HG03097 (cell line): ENCODE data around the gene OCEL1.

ENCODE experiments used
- ATAC-seq: cut with Tn5 transposase; IDR thresholded peaks from one replicate; pipeline ENCODE4 v1.9.1; 2021; ENCODE audit not compliant: unreplicated experiment, low FRiP score

OCEL1 gene

GRCh38 chr19:17209126-17210036 lies 16.6 kb upstream of the OCEL1 start:
- no peak for ATAC-seq

- no peak for ATAC-seq
Observed at GRCh38 chr19:17210296-17210695, 15.7 kb upstream of the OCEL1 start.

- no peak for ATAC-seq
Observed at GRCh38 chr19:17211547-17212446, 14.2 kb upstream of the OCEL1 start.

- no peak for ATAC-seq
Observed at GRCh38 chr19:17213334-17213733, 12.7 kb upstream of the OCEL1 start.

- no peak for ATAC-seq
Observed at GRCh38 chr19:17214508-17215126, 11.4 kb upstream of the OCEL1 start.

- peak; percentile 59 for ATAC-seq
Observed at GRCh38 chr19:17215127-17215971, 10.7 kb upstream of the OCEL1 start, which contains the start of gene USE1. Gene USE1 (plus strand): TSS chr19:17215357. CDS start chr19:17215406, 49 bp downstream.

- ATAC-seq: no peak
Observed at GRCh38 chr19:17216058-17216670, 9.9 kb upstream of the OCEL1 start.

GRCh38 chr19:17219286-17219685 lies 6.7 kb upstream of the OCEL1 start:
- ATAC-seq: no peak

GRCh38 chr19:17220207-17220758 lies 5.7 kb upstream of the OCEL1 start:
- ATAC-seq: no peak

- no peak for ATAC-seq
Observed at GRCh38 chr19:17225053-17225452, 973 bp upstream of the OCEL1 start.

GRCh38 chr19:17227798-17228367 lies 1.9 kb downstream of the OCEL1 start:
- ATAC-seq: no peak

GRCh38 chr19:17229890-17230289 lies 3.9 kb downstream of the OCEL1 start:
- ATAC-seq: no peak

- no peak for ATAC-seq
Observed at GRCh38 chr19:17232258-17232657, 6.2 kb downstream of the OCEL1 start.

- peak; percentile 6 for ATAC-seq
Observed at GRCh38 chr19:17234911-17235299, 8.9 kb downstream of the OCEL1 start.

- peak; percentile 50 for ATAC-seq
Observed at GRCh38 chr19:17235300-17235970, 9.4 kb downstream of the OCEL1 start.

GRCh38 chr19:17235971-17236777 lies 10.1 kb downstream of the OCEL1 start:
- ATAC-seq: no peak

GRCh38 chr19:17236811-17237543 lies 11.0 kb downstream of the OCEL1 start:
- ATAC-seq: no peak
